Posterior cingulate gyrus (tissue), 11 donors: ENCODE measurements around the gene GUCY2D.
A peak's percentile ranks its signal among the peaks of the same experiment; 100 is the strongest.
"Not testable (repeated sequence)": the region's sequence is repeated elsewhere in the genome, so short reads cannot be mapped to it uniquely, and the experiment has no call there.

Source experiments
- DNase-seq, 10 donors: peaks; one replicate each; pipeline versions ENCODE4 v3.0.0 to v3.0.0-alpha.2; 2020 to 2021; ENCODE audit warnings: mixed read lengths in 3 of 10
- intact Hi-C: fragments of 100-400 bp; cut with DNase I; formaldehyde crosslinking; loops from one replicate; pipeline ENCODE4 v1.15.1; 2023

The GUCY2D gene

GRCh38 chr17:8001976-8002720 is at the start of gene GUCY2D:
GUCY2D (plus strand) TSS chr17:8002615; CDS start chr17:8003048, 433 bp downstream.
- no peak for DNase-seq
- intact Hi-C loops, result no loop called here

- intact Hi-C loops, DNase-seq: not testable (repeated sequence)
Measured at GRCh38 chr17:7953266-7953665, 49.1 kb upstream of the GUCY2D start.

- intact Hi-C loops, result no loop called here
- DNase-seq, result no peak
Measured at GRCh38 chr17:7955414-7956227, 46.8 kb upstream of the GUCY2D start.

- DNase-seq, result peak in 2 of 10 donors; percentile 16 to 18
- intact Hi-C loops, result no loop called here
Measured at GRCh38 chr17:7956228-7956965, 46.0 kb upstream of the GUCY2D start.

- intact Hi-C loops, result no loop called here
Measured at GRCh38 chr17:7959503-7960253, 42.7 kb upstream of the GUCY2D start.

GRCh38 chr17:7961421-7961820 is 41.0 kb upstream of the GUCY2D start:
- DNase-seq, result no peak
- intact Hi-C loops, result no loop called here

More at GRCh38 chr17:7959503-7960253, 42.7 kb upstream of the GUCY2D start:
- DNase-seq, result no peak

- DNase-seq, result no peak
- intact Hi-C loops, result no loop called here
Measured at GRCh38 chr17:7967751-7968150, 34.7 kb upstream of the GUCY2D start.

- no peak for DNase-seq
- intact Hi-C loops, result no loop called here
Measured at GRCh38 chr17:7969433-7969832, 33.0 kb upstream of the GUCY2D start.

GRCh38 chr17:7971651-7972050 is 30.8 kb upstream of the GUCY2D start:
- DNase-seq, result no peak
- intact Hi-C loops, result no loop called here

GRCh38 chr17:7972131-7972785 is 30.2 kb upstream of the GUCY2D start:
- intact Hi-C loops, result no loop called here
- no peak for DNase-seq

- DNase-seq, result no peak
- intact Hi-C loops, result no loop called here
Measured at GRCh38 chr17:7974638-7975131, 27.7 kb upstream of the GUCY2D start.

- intact Hi-C loops, result no loop called here
- DNase-seq, result no peak
Measured at GRCh38 chr17:7977039-7977438, 25.4 kb upstream of the GUCY2D start.

- no peak for DNase-seq
- intact Hi-C loops, result no loop called here
Measured at GRCh38 chr17:7977805-7978204, 24.6 kb upstream of the GUCY2D start.

- intact Hi-C loops, result no loop called here
Measured at GRCh38 chr17:7982173-7982572, 20.2 kb upstream of the GUCY2D start.

GRCh38 chr17:7982666-7983065 is 19.7 kb upstream of the GUCY2D start:
- intact Hi-C loops, result no loop called here
- no peak for DNase-seq

More at GRCh38 chr17:7982173-7982572, 20.2 kb upstream of the GUCY2D start:
- DNase-seq, result no peak

- intact Hi-C loops, result no loop called here
- DNase-seq, result no peak
Measured at GRCh38 chr17:7984904-7985303, 17.5 kb upstream of the GUCY2D start.

- intact Hi-C loops, result no loop called here
Measured at GRCh38 chr17:7987112-7987893, 15.1 kb upstream of the GUCY2D start.

GRCh38 chr17:7988750-7989178 is 13.7 kb upstream of the GUCY2D start:
- intact Hi-C loops, result loop anchor here (1.0 to 2.0 kb wide), 3 partner anchors 75 to 166 kb away; no protein-coding TSS in a partner anchor
- DNase-seq, result no peak

More at GRCh38 chr17:7987112-7987893, 15.1 kb upstream of the GUCY2D start:
- DNase-seq, result peak in 4 of 10 donors; percentile 33 to 81 (median 48)
